Measurements from ENCODE around the gene BARHL2.

BARHL2 gene

GRCh38 chr1:90753556-90753955 is 36.5 kb upstream of the BARHL2 start:
- no peak overlapping the region for H3K27ac ChIP-seq
- no peaks in the 10 kb centered on the region for H3K27me3 ChIP-seq (ENCODE audit: insufficient read depth, low read depth, severe bottlenecking)
- DNase-seq: no peak
- H3K4me3 ChIP-seq (ENCODE audit: low read depth, low read length): no peak overlapping the region
- no peaks in the 10 kb centered on the region for H3K9me3 ChIP-seq (ENCODE audit: severe bottlenecking)
- TF ChIP-seq CTCF (IDR thresholded peaks at IDR 0.05; ENCODE audit: low read depth, low read length): no peak
- no peaks in the 10 kb centered on the region for H3K36me3 ChIP-seq

GRCh38 chr1:90748668-90749067 is 31.6 kb upstream of the BARHL2 start:
- Histone ChIP-seq H3K9me3 (ENCODE audit: severe bottlenecking) (no peaks in the 10 kb centered on the region), H3K36me3 (no peaks in the 10 kb centered on the region), H3K4me3 (ENCODE audit: low read depth, low read length) (no peak overlapping the region), H3K27me3 (ENCODE audit: insufficient read depth, low read depth, severe bottlenecking) (no peaks in the 10 kb centered on the region), H3K27ac (no peak overlapping the region)
- no peak for TF ChIP-seq CTCF (IDR thresholded peaks at IDR 0.05; ENCODE audit: low read depth, low read length)
- no peak for DNase-seq

GRCh38 chr1:90746857-90747256 is 29.8 kb upstream of the BARHL2 start:
- H3K27me3 ChIP-seq (ENCODE audit: insufficient read depth, low read depth, severe bottlenecking): no peaks in the 10 kb centered on the region
- H3K27ac ChIP-seq: no peak overlapping the region
- no peak for DNase-seq
- no peak overlapping the region for H3K4me3 ChIP-seq (ENCODE audit: low read depth, low read length)
- no peak for TF ChIP-seq CTCF (IDR thresholded peaks at IDR 0.05; ENCODE audit: low read depth, low read length)
- H3K36me3 ChIP-seq: no peaks in the 10 kb centered on the region
- no peaks in the 10 kb centered on the region for H3K9me3 ChIP-seq (ENCODE audit: severe bottlenecking)

GRCh38 chr1:90745972-90746371 is 28.9 kb upstream of the BARHL2 start:
- no peak for TF ChIP-seq CTCF (IDR thresholded peaks at IDR 0.05; ENCODE audit: low read depth, low read length)
- H3K9me3 ChIP-seq (ENCODE audit: severe bottlenecking): no peaks in the 10 kb centered on the region
- no peak for DNase-seq
- H3K27me3 ChIP-seq (ENCODE audit: insufficient read depth, low read depth, severe bottlenecking): no peaks in the 10 kb centered on the region
- no peaks in the 10 kb centered on the region for H3K36me3 ChIP-seq
- no peak overlapping the region for H3K4me3 ChIP-seq (ENCODE audit: low read depth, low read length)
- H3K27ac ChIP-seq: no peak overlapping the region

- Histone ChIP-seq H3K36me3 (no peaks in the 10 kb centered on the region), H3K9me3 (ENCODE audit: severe bottlenecking) (no peaks in the 10 kb centered on the region), H3K4me3 (ENCODE audit: low read depth, low read length) (no peak overlapping the region), H3K27ac (no peak overlapping the region), H3K27me3 (ENCODE audit: insufficient read depth, low read depth, severe bottlenecking) (no peaks in the 10 kb centered on the region)
- no peak for DNase-seq
- TF ChIP-seq CTCF (IDR thresholded peaks at IDR 0.05; ENCODE audit: low read depth, low read length): no peak
These were observed 15.0 kb upstream of the BARHL2 start for GRCh38 chr1:90732136-90732535.

GRCh38 chr1:90731382-90732050 is 14.4 kb upstream of the BARHL2 start:
- no peaks in the 10 kb centered on the region for H3K9me3 ChIP-seq (ENCODE audit: severe bottlenecking)
- no peak for DNase-seq
- H3K4me3 ChIP-seq (ENCODE audit: low read depth, low read length): no peak overlapping the region
- no peaks in the 10 kb centered on the region for H3K36me3 ChIP-seq
- TF ChIP-seq CTCF (IDR thresholded peaks at IDR 0.05; ENCODE audit: low read depth, low read length): no peak
- H3K27me3 ChIP-seq (ENCODE audit: insufficient read depth, low read depth, severe bottlenecking): no peaks in the 10 kb centered on the region
- H3K27ac ChIP-seq: no peak overlapping the region
